Middle frontal gyrus (tissue), 1 donor: ENCODE results near the gene PCSK6.

ENCODE experiments used
- DNase-seq: peaks from one replicate; pipeline ENCODE4 v3.0.0-alpha.2; 2015; ENCODE audit warnings: low spot score; ENCODE audit errors: extremely low spot score

The PCSK6 gene

DNA sequence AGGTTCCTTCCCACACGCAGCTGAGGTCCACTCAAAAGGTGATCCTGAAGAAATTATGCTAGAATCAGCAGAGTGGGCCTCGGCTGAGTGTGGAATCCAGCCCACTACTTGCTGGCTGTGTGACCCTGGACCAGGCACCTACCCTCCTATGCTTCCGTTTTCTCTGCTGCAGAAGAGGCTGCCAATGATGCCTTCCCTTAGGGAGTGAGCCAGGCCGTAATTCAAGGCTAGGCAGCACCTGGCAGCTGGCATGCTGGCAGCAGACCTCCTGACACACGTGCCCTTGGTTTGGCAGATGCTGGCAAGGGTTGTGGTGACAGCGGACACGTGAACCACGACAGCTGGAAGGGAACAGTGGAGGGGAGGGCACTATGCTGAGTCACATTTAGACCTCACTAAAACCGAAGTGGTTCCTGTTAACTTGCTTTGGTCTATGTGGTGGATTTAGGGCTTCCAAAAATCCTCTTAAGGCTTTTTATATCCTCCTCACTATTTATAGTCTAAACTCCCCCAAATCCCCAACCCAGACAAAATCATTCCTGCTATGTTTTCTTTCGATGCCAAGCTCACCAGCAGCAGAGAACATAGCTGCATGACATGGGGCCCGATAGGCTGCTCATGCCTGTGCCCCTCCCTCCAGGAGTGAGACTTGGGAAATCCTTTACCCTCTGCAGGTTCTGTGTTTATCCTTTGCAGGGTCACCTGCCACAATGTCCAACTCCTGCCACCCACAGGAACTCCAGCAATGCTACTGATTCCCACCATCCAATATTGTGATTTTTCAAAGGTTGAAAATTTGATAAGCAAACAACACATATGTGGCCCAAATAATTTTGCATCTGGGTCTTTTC lies 10.6 kb upstream of the PCSK6 start:
- no peak for DNase-seq

GRCh38 chr15:101498717-101499480 lies 9.4 kb upstream of the PCSK6 start:
- no peak for DNase-seq

DNA sequence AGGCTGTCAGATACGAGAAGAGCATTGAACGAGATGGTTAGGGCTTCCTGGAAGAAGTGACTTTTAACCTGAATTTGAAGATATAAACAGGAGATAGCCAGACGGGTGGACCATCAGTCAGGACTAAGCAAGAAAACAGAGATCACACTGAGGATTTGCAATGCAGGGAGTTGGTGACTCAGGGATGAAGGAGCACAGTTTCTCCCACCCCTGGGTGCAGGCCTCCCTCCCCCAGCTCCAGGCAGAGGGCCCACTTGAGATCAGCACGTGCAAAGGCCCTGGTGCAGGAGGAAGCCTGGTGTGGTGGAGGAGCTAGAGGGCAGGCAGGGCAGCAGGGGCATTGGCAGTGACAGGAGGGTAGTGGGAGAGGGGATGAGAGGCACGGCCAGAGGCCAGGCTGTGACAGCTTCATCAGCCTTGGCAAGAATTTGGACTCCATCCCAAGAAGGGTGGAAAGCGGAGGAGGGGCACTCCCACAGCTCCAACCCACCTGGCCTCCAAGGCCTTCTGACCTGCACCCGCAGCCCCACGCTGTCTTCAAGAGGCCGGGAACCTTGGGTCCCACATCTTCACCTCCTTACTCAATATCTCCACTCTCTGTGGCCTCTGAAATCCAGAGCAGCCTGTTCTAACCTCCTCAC lies 8.7 kb upstream of the PCSK6 start:
- no peak for DNase-seq

- DNase-seq: no peak
Measured at GRCh38 chr15:101497484-101498034, 8.1 kb upstream of the PCSK6 start.

DNA sequence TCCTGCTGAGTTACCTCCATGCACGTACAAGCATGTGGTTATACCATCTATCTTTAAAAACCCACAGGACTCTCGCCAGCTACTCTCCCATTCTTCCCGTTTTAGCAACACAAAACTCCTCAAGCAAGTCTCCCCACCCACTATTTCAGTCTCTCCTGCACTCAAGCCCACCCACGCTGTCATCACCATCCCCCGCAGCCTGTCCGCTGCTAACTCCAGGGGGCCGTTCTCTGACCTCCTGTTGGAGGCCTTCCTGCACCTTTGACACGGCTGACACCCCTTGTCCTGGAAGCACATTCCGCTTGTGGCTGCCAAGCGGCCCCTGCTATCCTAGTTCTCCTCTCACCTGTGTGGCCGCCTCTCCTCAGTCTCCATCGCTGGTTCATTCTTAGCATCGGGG lies 7.5 kb upstream of the PCSK6 start:
- no peak for DNase-seq

- no peak for DNase-seq
Measured at GRCh38 chr15:101496198-101496986, 6.9 kb upstream of the PCSK6 start.

- DNase-seq: no peak
Measured at GRCh38 chr15:101495334-101496197, 6.1 kb upstream of the PCSK6 start.

DNA sequence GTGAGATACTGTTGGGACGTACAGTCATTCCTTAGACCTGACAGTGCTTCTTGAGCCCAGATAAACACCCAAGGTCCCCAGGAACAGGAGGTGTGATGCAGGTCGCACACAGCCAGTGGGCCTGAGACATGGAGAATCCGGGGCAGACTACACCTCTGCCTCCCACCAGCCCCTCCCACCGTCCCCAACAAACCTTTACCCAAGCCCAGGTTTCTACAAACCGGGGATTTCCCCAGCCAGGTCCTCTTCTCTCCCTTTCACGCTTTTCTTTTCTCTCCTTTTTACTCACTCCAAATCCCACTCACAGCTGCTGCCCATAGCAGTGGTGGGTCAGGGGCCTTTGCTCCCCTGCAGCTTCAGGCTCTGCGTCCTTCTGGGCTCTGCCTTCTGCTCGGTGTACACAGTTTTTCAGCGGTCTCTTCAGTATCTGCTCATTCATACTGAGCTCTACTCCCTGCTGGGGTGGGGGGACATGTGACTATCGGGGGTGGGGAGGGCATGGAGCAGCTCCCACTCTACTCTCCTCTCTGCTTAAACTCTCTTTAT lies 4.8 kb upstream of the PCSK6 start:
- no peak for DNase-seq

DNA sequence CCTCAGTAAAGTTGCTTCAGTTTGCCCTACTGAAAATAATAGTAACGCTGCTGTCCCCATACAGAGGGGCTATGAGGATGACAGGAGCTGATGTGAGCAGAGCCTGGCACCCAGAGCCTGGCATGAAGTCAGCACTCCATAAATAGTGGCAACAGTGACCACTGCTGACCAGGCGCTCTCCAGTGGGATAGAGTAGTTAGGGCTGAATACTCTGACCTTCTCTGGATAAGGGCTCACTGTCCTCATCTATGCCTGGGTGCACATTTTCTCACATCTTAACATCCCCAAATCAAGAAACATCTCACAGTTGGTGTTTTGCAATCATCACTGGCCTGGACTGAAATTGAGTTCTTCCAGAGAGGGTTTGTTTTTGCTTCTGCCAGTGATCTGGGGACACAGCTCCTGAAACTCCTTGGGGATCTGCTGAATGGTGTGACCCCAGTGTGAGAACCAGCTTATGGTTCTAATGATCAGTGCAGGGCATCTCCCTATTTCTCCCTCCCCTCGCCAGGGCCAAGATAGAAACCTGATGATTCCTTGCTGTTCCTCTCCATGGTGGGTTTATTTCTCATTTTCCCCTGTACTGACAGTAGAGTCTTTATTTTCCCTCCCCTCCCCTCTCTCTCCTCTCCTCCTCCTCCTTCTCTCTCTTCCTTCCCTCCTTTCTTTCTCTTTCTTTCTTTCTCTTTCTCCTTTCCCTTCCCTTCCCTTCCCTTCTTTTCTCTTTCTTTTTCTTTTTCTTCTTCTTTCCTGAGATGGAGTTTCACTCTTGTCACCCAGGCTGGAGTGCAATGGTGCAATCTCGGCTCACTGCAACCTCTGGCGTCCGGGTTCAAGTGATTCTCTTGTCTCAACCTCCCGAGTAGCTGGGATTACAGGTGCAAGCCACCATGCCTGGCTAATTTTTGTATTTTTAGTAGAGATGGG lies 3.5 kb upstream of the PCSK6 start:
- DNase-seq: no peak

DNA sequence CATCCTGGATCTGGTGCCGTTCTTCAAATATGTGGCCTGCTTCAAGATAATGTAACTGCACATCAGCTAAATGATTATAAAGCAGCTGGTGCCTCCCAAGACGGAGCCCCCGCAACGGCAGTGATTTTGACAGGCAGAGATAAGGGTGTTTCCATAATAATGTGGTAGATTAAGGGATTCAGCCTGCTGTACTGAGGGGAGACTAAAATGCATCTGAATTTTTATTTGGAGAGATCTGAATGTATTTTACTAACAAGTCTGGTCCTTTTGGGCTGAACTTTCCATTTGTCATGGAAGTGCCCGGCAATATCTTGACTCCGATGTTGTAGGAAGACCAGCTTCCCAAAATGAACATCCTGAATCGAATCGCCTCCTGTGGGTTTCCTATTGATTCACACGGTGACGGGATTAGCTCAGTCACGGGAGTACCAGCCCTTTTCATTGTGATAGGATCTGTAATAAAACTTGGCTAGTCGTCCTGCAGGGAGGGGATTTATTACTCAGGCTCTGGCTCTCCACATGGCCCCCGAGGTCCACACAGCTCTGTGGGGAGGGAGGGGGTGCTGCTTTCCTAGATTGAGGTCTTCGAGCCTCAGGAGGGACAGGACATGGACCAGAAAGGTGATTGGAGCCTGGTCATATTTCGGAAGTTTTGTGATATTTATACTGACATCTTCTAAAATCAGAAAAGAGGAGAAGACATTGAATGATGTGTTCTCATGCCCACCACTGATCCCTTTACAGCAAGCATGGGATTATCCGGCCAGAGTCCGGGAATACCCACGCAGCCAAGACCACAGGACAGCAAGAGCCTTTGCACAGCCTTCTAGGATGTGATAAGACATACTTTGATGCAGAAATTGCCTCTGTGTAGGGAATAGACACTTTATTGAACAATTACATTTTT lies 2.5 kb upstream of the PCSK6 start:
- no peak for DNase-seq

GRCh38 chr15:101490922-101491733 lies 1.6 kb upstream of the PCSK6 start:
- no peak for DNase-seq

DNA sequence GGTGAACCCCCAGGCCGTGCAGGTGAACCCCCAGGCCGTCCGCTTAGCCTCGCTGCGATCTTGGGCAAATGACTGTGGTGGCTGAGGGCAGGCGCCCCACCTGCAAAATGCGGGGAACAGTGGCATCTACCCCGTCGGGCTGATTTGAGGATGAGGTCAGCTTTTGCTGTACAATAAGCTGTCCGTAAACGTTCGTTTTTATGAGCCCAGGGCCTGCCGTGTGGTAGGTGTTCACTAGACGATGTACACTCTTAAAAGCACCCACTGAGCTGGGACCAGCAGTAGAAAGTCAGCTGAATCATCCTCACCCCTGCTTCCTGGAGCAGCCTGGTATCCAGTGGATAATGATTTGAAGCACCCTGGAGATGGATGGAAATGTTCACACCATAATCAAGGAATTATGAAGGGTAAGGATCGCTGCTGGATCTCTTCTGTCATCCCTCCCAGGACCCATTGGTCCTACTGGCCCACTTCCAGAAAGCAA lies 943 bp upstream of the PCSK6 start:
- no peak for DNase-seq

DNA sequence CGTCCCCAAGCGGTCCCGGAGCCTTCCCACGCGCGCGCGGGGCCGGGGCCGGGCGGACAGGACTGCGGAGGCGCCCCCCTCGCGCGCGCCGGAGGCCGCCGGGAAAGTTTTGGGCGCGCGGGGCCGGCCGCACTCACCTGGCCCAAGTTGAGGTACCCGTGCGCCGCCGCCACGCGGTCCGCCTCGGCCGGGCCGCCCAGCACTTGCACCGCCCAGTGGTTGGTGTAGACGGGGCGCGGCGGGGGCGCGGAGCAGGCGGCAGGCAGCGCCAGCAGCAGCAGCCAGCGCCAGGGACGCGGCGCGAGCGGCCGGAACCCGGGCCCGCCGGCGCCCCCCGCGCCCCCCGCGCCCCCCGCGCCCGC lies 289 bp downstream of the PCSK6 start:
- DNase-seq: no peak

DNA sequence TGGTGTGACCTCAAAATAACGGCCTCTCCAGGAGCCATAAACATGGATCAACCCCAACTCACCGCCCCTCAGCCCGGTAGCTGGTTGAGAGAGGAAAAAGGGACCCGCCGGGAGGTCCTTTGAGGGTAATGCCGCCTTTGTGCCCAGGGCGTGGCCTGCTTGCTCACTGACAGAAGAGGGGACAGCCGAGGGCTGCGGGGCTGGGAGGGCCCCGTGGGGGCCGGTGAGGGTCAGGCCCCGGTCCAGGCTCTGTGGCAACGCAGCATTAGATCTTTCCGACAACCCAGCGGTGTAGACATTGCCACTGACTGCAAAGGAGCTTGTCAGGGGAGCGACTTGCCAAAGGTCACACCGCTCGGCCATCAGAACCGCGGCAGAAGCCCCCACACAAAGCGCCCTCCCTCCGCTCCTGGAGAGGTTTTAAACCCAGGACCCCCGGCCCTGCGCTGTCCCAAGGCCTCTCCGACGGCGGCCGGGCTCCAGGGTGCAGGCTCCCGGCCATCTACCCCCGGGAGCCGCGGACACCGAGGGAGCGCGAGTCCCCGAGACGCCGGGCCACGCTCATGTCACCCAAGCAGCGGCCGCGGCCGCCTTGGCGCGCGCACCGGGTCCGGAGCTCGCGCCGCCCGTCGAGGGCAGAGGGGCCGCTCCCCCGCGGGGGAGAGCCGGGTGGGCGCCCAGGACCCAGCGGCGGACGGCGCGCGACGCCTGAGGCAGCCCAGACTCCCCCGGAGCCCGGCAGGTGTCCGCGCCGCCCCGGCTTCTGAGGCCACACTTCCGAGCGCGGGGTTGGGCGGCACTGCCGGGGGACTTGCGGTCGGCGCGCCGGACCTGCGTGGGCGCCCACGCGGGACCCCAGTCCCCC lies 975 bp downstream of the PCSK6 start:
- no peak for DNase-seq

GRCh38 chr15:101486696-101487459 lies 2.6 kb downstream of the PCSK6 start:
- DNase-seq: no peak
